K562 treated with DMSO at 1 percent for 48 hours (cell line): ENCODE data around the gene THEMIS. TPM values are rescaled to one million over a fixed set of nuclear protein-coding genes. Genes with fewer than 3 reads are reported as not detected.

Experiments used
- total RNA-seq: library from RNA; unstranded; fragments of 300-600 nt; gene quantifications from 2 replicates; pipeline ENCODE4 v1.2.3, GENCODE V29; 2022; ENCODE audit warnings: low replicate concordance; ENCODE audit errors: extremely low read depth

Gene THEMIS
- not detected in 2 replicates for total RNA-seq

DNA sequence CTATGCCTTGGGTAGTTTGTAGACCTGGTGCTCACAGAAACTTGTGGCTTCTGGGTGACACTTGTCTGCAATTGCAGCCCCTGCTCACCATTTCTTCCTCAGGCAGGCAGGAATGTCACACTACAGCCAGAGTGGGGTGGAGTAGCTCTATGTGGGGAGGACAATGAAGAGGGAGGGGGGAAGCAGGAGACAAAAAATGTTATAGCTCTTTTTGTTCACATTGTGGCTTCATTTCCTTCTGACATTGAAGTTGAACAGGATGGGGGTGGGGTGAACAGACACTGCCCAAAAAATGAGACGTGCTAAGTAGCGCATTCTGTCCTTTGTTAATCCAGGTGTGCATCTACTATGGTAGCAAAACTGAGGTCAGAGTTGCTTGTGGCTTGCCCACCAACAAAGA lies at the start of gene THEMIS:
THEMIS (minus strand) TSS at position 124 of the 400 bp plus-strand sequence. CDS start 126 bp downstream, outside the sequence.

